HG03159 (cell line): ENCODE measurements around the gene ERCC1.

Experiments
- ATAC-seq: cut with Tn5 transposase; IDR thresholded peaks from one replicate; pipeline ENCODE4 v1.9.1; 2021; ENCODE audit warnings: mild to moderate bottlenecking, moderate library complexity; ENCODE audit not compliant: unreplicated experiment

The ERCC1 gene

DNA sequence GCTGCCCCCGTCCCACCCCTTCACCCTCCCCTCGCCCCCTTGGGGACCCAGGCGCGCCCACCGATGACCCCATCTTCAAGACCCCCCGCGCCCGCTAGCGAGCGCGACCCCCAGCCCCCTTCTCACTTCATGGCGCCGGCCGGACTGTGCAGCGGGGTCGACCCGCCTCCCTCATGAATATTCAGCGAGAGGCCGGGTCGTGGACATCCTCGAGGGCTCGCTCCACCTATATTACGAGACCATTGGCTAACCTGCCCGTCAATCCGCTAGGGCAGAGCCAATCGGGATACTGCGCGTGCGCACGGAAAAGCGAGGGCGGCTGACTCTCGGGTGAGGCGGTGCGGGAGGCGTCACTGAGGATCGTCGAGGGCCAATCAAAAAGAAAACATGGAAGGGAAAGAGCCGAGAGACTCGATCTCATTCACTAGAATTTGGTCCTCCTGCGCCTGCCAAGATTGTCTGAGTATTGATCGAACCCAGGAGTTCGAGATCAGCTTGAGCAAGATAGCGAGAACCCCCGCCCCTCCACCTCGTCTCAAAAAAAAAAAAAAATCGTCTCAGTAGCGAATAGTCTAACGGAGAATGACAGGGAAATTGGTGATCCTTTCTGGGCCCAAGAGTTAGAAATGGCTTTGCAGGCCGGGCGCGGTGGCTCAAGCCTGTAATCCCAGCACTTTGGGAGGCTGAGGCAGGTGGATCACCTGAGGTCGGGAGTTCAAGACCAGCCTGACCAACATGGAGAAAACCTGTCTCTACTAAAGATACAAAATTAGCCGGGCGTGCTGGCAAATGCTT is 53.1 kb downstream of the ERCC1 start, which contains the start of gene ERCC2:
TSS of gene ERCC2 (minus strand) at position 164 of the 795 bp plus-strand sequence. CDS start at position 131, 33 bp downstream.
- ATAC-seq = peak; percentile 94

DNA sequence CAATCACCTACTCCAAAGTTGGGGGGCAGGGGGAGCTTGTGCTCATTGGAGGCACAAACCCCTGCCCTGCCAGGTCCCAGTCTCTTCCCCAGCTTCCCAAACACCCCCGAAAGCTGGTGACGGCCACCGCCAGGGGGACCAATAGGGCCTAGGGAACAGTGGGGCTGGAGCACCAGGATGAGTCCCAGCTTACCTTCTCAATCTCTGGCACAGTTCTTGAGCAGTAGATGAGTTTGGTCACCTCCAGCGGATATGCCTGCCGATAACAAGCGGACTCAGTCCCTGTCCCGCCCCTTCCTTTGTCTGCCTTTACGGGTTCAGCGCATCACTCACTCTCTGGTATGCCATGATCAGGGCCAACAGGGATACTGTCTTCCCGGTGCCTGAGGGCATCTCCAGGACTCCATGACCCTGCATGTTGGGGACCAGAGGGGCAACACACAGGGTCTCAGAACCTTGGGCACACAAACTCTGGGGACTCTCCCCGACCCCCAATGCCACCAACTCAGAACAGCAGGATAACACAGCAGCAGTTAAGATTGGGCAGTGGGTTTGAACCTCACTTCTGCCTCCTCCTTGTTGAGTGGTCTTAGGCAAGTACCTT is 54.9 kb downstream of the ERCC1 start:
- no peak for ATAC-seq

DNA sequence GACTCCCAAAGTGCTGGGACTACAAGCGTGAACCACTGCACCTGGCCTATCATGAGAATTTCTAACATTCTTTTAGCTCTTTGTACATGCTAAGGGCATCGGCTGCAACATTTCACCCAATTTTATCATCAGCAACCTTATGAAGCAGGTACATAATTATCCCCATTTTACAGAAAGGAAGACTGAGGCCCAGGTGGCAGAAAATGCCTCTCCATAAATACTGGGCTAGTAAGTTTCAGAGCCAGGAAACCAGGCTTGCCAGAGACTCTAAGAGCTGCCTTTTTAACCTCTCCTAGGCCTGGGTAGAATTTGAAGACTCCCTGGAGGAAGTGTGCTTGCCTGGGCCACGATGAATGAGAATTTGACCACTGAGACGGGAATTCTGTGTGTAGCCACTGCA is 55.6 kb downstream of the ERCC1 start:
- ATAC-seq = no peak

GRCh38 chr19:45364696-45365095 is 59.0 kb downstream of the ERCC1 start:
- no peak for ATAC-seq

DNA sequence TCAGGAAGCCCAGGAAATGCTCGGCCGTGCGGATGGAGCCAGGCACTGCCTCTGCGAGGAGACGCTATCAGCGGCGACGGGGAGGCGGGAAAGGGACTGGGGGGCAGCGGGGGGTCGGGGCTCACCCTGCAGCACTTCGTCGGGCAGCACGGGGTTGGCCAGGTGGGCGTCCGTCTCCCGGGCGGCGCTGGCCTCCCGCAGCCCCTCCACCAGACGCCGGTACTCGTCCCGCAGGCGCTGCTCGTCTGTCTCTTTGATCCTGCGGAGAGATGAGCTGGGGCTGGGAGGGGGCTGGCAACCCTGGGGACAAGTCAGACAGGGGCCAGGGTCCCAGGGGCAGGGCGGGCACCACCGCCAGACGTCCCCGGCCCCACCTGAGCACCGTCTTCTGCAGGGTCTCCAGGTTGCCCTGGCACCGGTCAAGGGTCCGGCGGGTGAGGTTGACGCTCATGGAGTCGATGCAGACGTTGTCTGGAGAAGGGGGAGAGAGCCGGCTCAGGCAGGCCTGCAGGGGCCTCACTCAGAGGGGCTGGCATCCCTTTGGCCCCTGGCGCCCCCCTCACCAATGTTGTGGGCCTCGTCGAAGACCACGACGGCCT is 59.8 kb downstream of the ERCC1 start:
- no peak for ATAC-seq

DNA sequence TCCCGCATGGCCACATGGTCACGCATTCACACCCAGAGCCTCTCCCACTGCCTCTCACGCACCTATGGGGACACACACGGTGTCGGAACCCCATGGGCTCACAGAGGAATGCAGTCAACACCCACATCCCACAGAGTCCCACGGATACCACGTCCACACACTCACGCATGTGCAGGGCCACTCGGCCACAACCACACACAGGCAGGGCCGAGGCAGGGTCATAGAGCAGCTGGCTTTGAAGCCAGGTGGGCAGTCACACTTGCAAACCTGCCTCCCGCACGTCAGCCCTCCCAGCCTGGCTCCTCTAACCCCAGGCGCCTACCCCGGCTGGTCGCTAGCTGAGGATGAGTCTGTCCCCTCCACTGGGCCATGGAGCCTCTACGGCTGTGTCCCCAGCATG is 61.4 kb downstream of the ERCC1 start:
- ATAC-seq = no peak

DNA sequence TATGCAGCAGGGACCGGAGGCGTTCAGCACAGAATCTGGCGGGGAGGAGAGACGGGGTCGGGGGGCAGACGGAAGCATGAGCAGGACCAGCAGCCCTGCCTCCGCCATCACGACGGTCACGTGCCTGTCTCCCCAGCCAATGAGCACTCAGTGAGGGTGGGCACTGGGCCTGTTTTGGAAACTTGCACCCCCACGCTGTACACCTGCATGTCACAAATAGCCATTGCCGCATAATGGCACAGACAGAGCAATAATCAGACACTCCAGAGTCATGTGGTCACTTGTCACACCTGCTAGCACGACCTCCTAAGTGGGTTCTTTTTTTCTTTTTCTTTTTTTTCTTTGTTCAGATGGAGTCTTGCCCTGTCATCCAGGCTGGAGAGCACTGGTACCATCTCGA is 62.1 kb downstream of the ERCC1 start:
- ATAC-seq = no peak

GRCh38 chr19:45358213-45358792 is 65.4 kb downstream of the ERCC1 start:
- ATAC-seq = no peak

DNA sequence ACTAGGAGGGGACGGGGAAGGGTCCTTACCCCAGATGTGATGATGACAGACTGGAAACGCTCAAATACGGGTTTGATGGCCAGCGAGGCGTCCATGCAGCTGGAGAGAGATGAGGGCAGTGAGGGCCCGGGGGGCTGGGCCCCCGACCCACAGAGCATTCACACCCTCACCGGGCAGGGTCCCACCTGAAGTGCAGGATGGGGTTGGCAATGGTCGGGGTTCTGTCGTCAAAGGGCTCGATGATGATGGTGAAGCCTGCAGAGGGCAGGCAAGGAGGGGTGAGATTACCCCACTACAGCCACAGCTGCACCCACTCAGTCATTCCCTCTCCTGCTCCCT is 66.3 kb downstream of the ERCC1 start:
- no peak for ATAC-seq
